HG02885 (cell line): ENCODE data around the gene TNFRSF19.
"Not testable (repeated sequence)": the region's sequence is repeated elsewhere in the genome, so short reads cannot be mapped to it uniquely, and the experiment has no call there.

Source experiments
- ATAC-seq: cut with Tn5 transposase; IDR thresholded peaks from one replicate; pipeline ENCODE4 v1.9.1; 2021; ENCODE audit warnings: mild to moderate bottlenecking; ENCODE audit not compliant: unreplicated experiment, poor library complexity

Gene TNFRSF19

GRCh38 chr13:23563085-23563845 is 6.9 kb upstream of the TNFRSF19 start:
- no peak for ATAC-seq

GRCh38 chr13:23567906-23568460 is 2.2 kb upstream of the TNFRSF19 start:
- ATAC-seq = no peak

- ATAC-seq = peak; percentile 49
These were observed 706 bp downstream of the TNFRSF19 start for GRCh38 chr13:23570921-23571315.

- no peak for ATAC-seq
These were observed 1.2 kb downstream of the TNFRSF19 start for GRCh38 chr13:23571431-23571830.

- ATAC-seq = no peak
These were observed 2.6 kb downstream of the TNFRSF19 start for GRCh38 chr13:23572836-23573235.

GRCh38 chr13:23574421-23575145 is 4.4 kb downstream of the TNFRSF19 start:
- ATAC-seq = no peak

- no peak for ATAC-seq
These were observed 5.4 kb downstream of the TNFRSF19 start for GRCh38 chr13:23575632-23576031.

GRCh38 chr13:23578411-23579071 is 8.3 kb downstream of the TNFRSF19 start:
- ATAC-seq = peak; percentile 67

GRCh38 chr13:23579072-23579895 is 9.1 kb downstream of the TNFRSF19 start:
- ATAC-seq = peak; percentile 88

- ATAC-seq = no peak
These were observed 9.9 kb downstream of the TNFRSF19 start for GRCh38 chr13:23579896-23580683.

- ATAC-seq = no peak
These were observed 10.5 kb downstream of the TNFRSF19 start for GRCh38 chr13:23580684-23581060.

- ATAC-seq = no peak
These were observed 13.3 kb downstream of the TNFRSF19 start for GRCh38 chr13:23583491-23583890.

GRCh38 chr13:23584275-23584674 is 14.1 kb downstream of the TNFRSF19 start:
- ATAC-seq = no peak

GRCh38 chr13:23586336-23586735 is 16.1 kb downstream of the TNFRSF19 start:
- no peak for ATAC-seq

GRCh38 chr13:23588666-23589065 is 18.5 kb downstream of the TNFRSF19 start:
- ATAC-seq = no peak

GRCh38 chr13:23592596-23592995 is 22.4 kb downstream of the TNFRSF19 start:
- no peak for ATAC-seq

GRCh38 chr13:23593148-23593547 is 22.9 kb downstream of the TNFRSF19 start:
- ATAC-seq = no peak

- ATAC-seq = not testable (repeated sequence)
These were observed 24.1 kb downstream of the TNFRSF19 start for GRCh38 chr13:23594290-23594689.

- no peak for ATAC-seq
These were observed 28.2 kb downstream of the TNFRSF19 start for GRCh38 chr13:23598369-23598768.
